ENCODE measurements around the gene CPM. TPM values are rescaled to one million over a fixed set of nuclear protein-coding genes. Genes with fewer than 3 reads are reported as not detected.
A peak's percentile ranks its signal among the peaks of the same experiment; 100 is the strongest.
"Not testable (repeated sequence)": the region's sequence is repeated elsewhere in the genome, so short reads cannot be mapped to it uniquely, and the experiment has no call there.

The CPM gene
- total and polyA plus RNA-seq, 10 donors, result 3.5 to 189 (median 52.5) TPM

DNA sequence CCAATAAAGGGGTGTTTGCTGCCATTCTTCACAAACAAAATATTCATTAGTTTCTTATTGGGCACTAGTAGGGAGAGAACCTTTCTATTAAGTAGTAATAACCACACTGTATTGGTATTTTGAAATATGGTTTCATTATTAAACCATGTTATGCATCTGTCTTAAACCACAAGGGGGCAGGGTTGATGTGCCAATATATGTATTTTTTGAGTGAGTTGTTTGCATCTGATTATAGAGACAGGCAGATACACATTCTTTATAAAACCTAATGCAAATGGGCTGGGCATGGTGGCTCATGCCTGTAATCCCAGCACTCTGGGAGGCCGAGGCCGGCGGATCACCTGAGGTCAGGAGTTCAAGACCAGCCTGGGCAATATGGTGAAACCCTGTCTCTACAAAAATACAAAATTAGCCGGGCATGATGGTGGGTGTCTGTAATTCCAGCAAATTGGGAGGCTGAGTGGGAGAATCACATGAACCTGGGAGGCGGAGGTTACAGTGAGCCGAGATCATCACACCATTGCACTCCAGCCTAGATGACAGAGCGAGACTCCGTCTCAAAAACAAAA is 69.0 kb downstream of the CPM start:
- DNase-seq; H3K27ac ChIP-seq; H3K4me3 ChIP-seq; H3K4me1 ChIP-seq; H3K9me3 ChIP-seq; H3K27me3 ChIP-seq (replicated peaks in 1 of 7): not testable (repeated sequence)
- intact Hi-C loops (cut with DNase I; ENCODE audit: low total_unique reads), result loop anchor here (10.0 kb wide), 2 partner anchors 211 to 291 kb away; no protein-coding TSS in a partner anchor
- 66 to 84% (median 79%) methylated on average over 8 of the region's 8 CpGs for WGBS, 5 donors
- TF ChIP-seq, protein P1, sequence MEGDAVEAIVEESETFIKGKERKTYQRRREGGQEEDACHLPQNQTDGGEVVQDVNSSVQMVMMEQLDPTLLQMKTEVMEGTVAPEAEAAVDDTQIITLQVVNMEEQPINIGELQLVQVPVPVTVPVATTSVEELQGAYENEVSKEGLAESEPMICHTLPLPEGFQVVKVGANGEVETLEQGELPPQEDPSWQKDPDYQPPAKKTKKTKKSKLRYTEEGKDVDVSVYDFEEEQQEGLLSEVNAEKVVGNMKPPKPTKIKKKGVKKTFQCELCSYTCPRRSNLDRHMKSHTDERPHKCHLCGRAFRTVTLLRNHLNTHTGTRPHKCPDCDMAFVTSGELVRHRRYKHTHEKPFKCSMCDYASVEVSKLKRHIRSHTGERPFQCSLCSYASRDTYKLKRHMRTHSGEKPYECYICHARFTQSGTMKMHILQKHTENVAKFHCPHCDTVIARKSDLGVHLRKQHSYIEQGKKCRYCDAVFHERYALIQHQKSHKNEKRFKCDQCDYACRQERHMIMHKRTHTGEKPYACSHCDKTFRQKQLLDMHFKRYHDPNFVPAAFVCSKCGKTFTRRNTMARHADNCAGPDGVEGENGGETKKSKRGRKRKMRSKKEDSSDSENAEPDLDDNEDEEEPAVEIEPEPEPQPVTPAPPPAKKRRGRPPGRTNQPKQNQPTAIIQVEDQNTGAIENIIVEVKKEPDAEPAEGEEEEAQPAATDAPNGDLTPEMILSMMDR (IDR thresholded peaks at IDR 0.05 in 8 of 11, conservative IDR thresholded peaks at IDR 0.05 in 3 of 11), result peak in 10 of 11 experiments; percentile 14 to 71 (median 60)
- peaks cover 0 to 46% (median 0%) of the 10 kb centered on the region in 6 donors for H3K36me3 ChIP-seq

DNA sequence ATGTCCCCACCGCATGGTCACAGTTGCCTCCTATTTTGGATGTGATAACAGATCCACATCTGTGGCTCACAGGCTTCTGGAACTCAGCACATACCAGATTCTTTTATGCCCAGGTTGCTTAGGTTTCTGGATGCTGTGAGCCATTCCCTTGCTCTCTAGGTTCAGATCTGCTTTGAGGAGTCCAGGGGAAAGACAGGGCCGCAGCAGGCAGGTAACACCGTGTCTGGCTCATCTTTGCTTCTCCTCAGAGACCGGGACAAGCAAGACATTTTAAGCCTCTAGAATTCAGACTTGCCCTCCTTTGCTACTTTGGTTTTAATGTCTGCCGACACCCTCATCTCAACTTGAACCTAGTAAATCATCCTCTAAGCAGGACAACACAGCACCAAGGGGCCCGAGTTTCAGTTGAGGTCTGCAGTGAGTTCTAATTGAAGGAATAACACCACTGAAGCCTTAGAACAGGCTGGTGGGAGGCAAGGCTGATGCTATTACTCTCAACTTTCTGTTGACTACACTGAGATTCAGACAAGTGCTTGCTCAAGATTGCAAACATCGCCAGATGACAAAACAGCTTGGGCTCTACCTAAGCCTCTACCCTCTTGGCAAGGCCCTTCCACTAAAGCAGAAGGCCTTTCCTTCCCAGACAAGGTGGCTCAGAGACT is 69.7 kb downstream of the CPM start:
- WGBS, 5 donors, result 77 to 91% (median 81%) methylated on average over 7 of the region's 7 CpGs
- no peak overlapping the region for H3K27ac ChIP-seq
- peaks cover 0 to 9% (median 3%) of the 10 kb centered on the region in 6 donors for H3K4me1 ChIP-seq
- TF ChIP-seq POLR2AphosphoS5 (IDR thresholded peaks at IDR 0.05) (no peak), POLR2A (IDR thresholded peaks at IDR 0.05) (no peak)
- TF ChIP-seq, protein P1 (IDR thresholded peaks at IDR 0.05 in 8 of 11, conservative IDR thresholded peaks at IDR 0.05 in 3 of 11), result no peak
- no peak for DNase-seq
- no peaks in the 10 kb centered on the region for H3K27me3 ChIP-seq (replicated peaks in 1 of 7)
- peaks cover 0 to 44% (median 2%) of the 10 kb centered on the region in 6 donors for H3K36me3 ChIP-seq
- intact Hi-C loops (cut with DNase I; ENCODE audit: low total_unique reads), result loop anchor here (10.0 kb wide), 2 partner anchors 212 to 292 kb away; no protein-coding TSS in a partner anchor
- H3K9me3 ChIP-seq, result no peaks in the 10 kb centered on the region
- H3K4me3 ChIP-seq, result no peak overlapping the region

GRCh38 chr12:68861890-68862289 is 71.1 kb downstream of the CPM start:
- 70 to 86% (median 77%) methylated on average over 3 of the region's 3 CpGs for WGBS, 5 donors
- H3K27ac ChIP-seq, result no peak overlapping the region
- no peaks in the 10 kb centered on the region for H3K9me3 ChIP-seq
- intact Hi-C loops (cut with DNase I; ENCODE audit: low total_unique reads), result loop anchor here (10.0 kb wide), 2 partner anchors 213 to 293 kb away; no protein-coding TSS in a partner anchor
- peaks cover 0 to 9% (median 3%) of the 10 kb centered on the region in 6 donors for H3K4me1 ChIP-seq
- no peak overlapping the region for H3K4me3 ChIP-seq
- peaks cover 0 to 44% (median 3%) of the 10 kb centered on the region in 6 donors for H3K36me3 ChIP-seq
- no peak for TF ChIP-seq POLR2AphosphoS5 (IDR thresholded peaks at IDR 0.05)
- no peak for TF ChIP-seq POLR2A (IDR thresholded peaks at IDR 0.05)
- TF ChIP-seq, protein P1 (IDR thresholded peaks at IDR 0.05 in 8 of 11, conservative IDR thresholded peaks at IDR 0.05 in 3 of 11), result no peak
- no peaks in the 10 kb centered on the region for H3K27me3 ChIP-seq (replicated peaks in 1 of 7)
- no peak for DNase-seq

DNA sequence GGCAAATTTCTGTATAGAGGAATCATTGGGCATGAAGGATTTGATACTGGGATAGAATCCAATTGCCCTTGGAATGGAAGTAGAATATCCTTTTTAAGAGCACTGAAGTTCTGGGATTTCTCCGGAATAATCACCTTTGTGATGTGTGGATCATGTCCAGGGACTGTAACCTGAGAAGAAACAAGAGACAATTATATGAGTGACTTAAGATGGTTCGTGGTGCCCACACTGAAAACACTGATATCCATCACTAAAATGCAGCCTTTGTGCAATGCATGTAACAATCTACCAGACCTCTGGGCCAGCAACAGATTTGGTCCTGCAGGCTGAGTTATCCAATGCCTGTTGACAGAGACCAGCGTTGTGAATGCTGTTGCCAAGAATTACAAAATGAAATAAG is 76.5 kb downstream of the CPM start:
- peaks cover 0 to 40% (median 3%) of the 10 kb centered on the region in 6 donors for H3K36me3 ChIP-seq
- WGBS, 5 donors, result 86 to 95% (median 86%) methylated on average over 3 of the region's 3 CpGs
- intact Hi-C loops (cut with DNase I; ENCODE audit: low total_unique reads), result no loop called here

More for the DNA sequence above, 76.5 kb downstream of the CPM start:
- Histone ChIP-seq H3K27ac (no peak overlapping the region), H3K4me3 (no peak overlapping the region), H3K27me3 (replicated peaks in 1 of 7) (no peaks in the 10 kb centered on the region), H3K4me1 (no peaks in the 10 kb centered on the region), H3K9me3 (no peaks in the 10 kb centered on the region)
- TF ChIP-seq, protein P1 (IDR thresholded peaks at IDR 0.05 in 8 of 11, conservative IDR thresholded peaks at IDR 0.05 in 3 of 11), result no peak
- TF ChIP-seq POLR2A (IDR thresholded peaks at IDR 0.05) (no peak), POLR2AphosphoS5 (IDR thresholded peaks at IDR 0.05) (no peak)
- no peak for DNase-seq
